GM12878 (cell line): Measurements from ENCODE around the gene MAPRE2. TPM values are rescaled to one million over a fixed set of nuclear protein-coding genes. Genes with fewer than 3 reads are reported as not detected.

Source experiments
- ATAC-seq: fragments of 200-7000 bp; cut with Tn5 transposase; 3 replicates; pipeline ENCODE4 v1.9.1; 2020; ENCODE audit warnings: mild to moderate bottlenecking, moderate library complexity
- BruUV-seq: library from RNA; stranded (reverse); fragments of 400-500 nt; replicated peaks from 2 replicates; lab custom pipeline; 2021; lab: Mats Ljungman, UMichigan
- CTCF ChIA-PET: fragments of 300-600 bp; sonication (Branson Sonifier 250); formaldehyde crosslinking; extraction: SDS; loops from one replicate; lab custom pipeline; 2021; ENCODE audit warnings: inconsistent platforms; lab: Yijun Ruan, JAX
- POLR2A ChIA-PET: fragments of 350-600 bp; formaldehyde crosslinking; extraction: SDS; loops from one replicate; lab custom pipeline; 2021; ENCODE audit warnings: inconsistent platforms; lab: Charles Lee
- RAD21 ChIA-PET: fragments of 300-600 bp; sonication (Branson Sonifier 250); formaldehyde crosslinking; loops from one replicate; lab custom pipeline; 2023; ENCODE audit warnings: antibody characterized with exemption; ENCODE audit not compliant: unreplicated experiment; lab: Charles Lee
- SMC1A ChIA-PET: fragments of 300-600 bp; sonication (Branson Sonifier 250); formaldehyde crosslinking; loops from one replicate; lab custom pipeline; 2023; ENCODE audit not compliant: unreplicated experiment, uncharacterized antibody; lab: Charles Lee
- DNase-seq: peaks from one replicate; pipeline ENCODE4 v3.0.0-alpha.2; 2011; ENCODE audit warnings: low read depth, low spot score
- FAIRE-seq: peaks from 3 replicates; lab custom pipeline; 2011; peaks lifted over from hg19 to GRCh38; lab: Jason Lieb, UNC
- H2AFZ ChIP-seq: 2 replicates; pipeline ENCODE4 v1.6.0; 2011; ENCODE audit warnings: low read depth, low read length, control low read depth; ENCODE audit not compliant: control insufficient read depth
- H3K27ac ChIP-seq: 2 replicates; pipeline ENCODE4 v1.5.1; 2011; ENCODE audit warnings: control low read depth; ENCODE audit not compliant: control insufficient read depth, insufficient read depth
- H3K27me3 ChIP-seq, 2 experiments: replicated peaks in 1 of 2; 2 replicates each; pipeline versions ENCODE4 v1.6.0 to v1.6.1; 2011; ENCODE audit warnings: low read length in 1 of 2; ENCODE audit not compliant: control insufficient read depth in 2 of 2, insufficient read depth in 2 of 2
- H3K36me3 ChIP-seq, 2 experiments: 2 replicates each; pipeline ENCODE4 v1.5.1; 2011; ENCODE audit warnings: low read length in 1 of 2; ENCODE audit not compliant: control insufficient read depth in 2 of 2, insufficient read depth in 2 of 2
- H3K4me1 ChIP-seq: 2 replicates; pipeline ENCODE4 v1.6.1; 2011; ENCODE audit warnings: mild to moderate bottlenecking, low read length, moderate library complexity, mixed read lengths; ENCODE audit not compliant: control insufficient read depth, insufficient read depth
- H3K4me2 ChIP-seq: 2 replicates; pipeline ENCODE4 v1.6.0; 2011; ENCODE audit warnings: control low read depth; ENCODE audit not compliant: control insufficient read depth, insufficient read depth
- H3K4me3 ChIP-seq: fragments of 200-600 bp; sonication (generic); 2 replicates; pipeline ENCODE4 v1.5.1; 2016
- H3K79me2 ChIP-seq: 2 replicates; pipeline ENCODE4 v1.6.0; 2011; ENCODE audit warnings: low read length; ENCODE audit not compliant: control insufficient read depth, insufficient read depth
- H3K9ac ChIP-seq: 2 replicates; pipeline ENCODE4 v1.8.0; 2011; ENCODE audit warnings: low read length, control low read depth, mixed read lengths; ENCODE audit not compliant: control insufficient read depth, insufficient read depth
- H3K9me3 ChIP-seq: replicated peaks from 3 replicates; pipeline ENCODE4 v1.5.1; 2011; ENCODE audit warnings: mild to moderate bottlenecking, low read length; ENCODE audit not compliant: control insufficient read depth, insufficient read depth
- H4K20me1 ChIP-seq: 2 replicates; pipeline ENCODE4 v1.6.0; 2011; ENCODE audit not compliant: control insufficient read depth, insufficient read depth
- BACH1 ChIP-seq: fragments of 450-650 bp; IDR thresholded peaks from 2 replicates; pipeline ENCODE4 v1.6.1; 2017; ENCODE audit warnings: mild to moderate bottlenecking, borderline replicate concordance
- ELK1 ChIP-seq: IDR thresholded peaks from 2 replicates; pipeline ENCODE4 v1.6.1; 2012; ENCODE audit warnings: low read depth, low read length, improper control_type of control experiment
- IKZF2 ChIP-seq, 2 experiments: fragments of 450-650 bp; IDR thresholded peaks; 2 replicates each; pipeline ENCODE4 v1.6.1; 2017; ENCODE audit warnings: mild to moderate bottlenecking in 2 of 2, moderate library complexity in 2 of 2
- JUNB ChIP-seq: IDR thresholded peaks from 2 replicates; pipeline ENCODE4 v1.6.1; 2016; ENCODE audit warnings: antibody characterized with exemption, mild to moderate bottlenecking
- MTA3 ChIP-seq: IDR thresholded peaks from 2 replicates; pipeline ENCODE4 v1.6.1; 2012; ENCODE audit warnings: low read length, inconsistent platforms, borderline replicate concordance
- MYB ChIP-seq: fragments of 150-350 bp; IDR thresholded peaks from 2 replicates; pipeline ENCODE4 v1.6.1; 2014; ENCODE audit warnings: mild to moderate bottlenecking, low read depth, low read length, borderline replicate concordance
- MYC ChIP-seq: IDR thresholded peaks from 2 replicates; pipeline ENCODE4 v1.6.1; 2011; ENCODE audit warnings: mild to moderate bottlenecking, low read length, moderate library complexity, inconsistent platforms; ENCODE audit not compliant: insufficient read depth, insufficient replicate concordance, insufficient read length, severe bottlenecking
- SIN3A ChIP-seq: IDR thresholded peaks from 2 replicates; pipeline ENCODE4 v1.6.1; 2012; ENCODE audit warnings: low read depth, low read length, improper control_type of control experiment
- ZNF207 ChIP-seq: fragments of 450-650 bp; IDR thresholded peaks from 2 replicates; pipeline ENCODE4 v1.6.1; 2014; ENCODE audit warnings: antibody characterized with exemption, mild to moderate bottlenecking, borderline replicate concordance
- ZZZ3 ChIP-seq: IDR thresholded peaks from 2 replicates; pipeline ENCODE4 v1.6.1; 2011; ENCODE audit warnings: low read depth; ENCODE audit not compliant: control insufficient read depth, insufficient read length
- WGBS: methylation state at CpG from one replicate; pipeline ENCODE4 v1.1.6; 2016; ENCODE audit warnings: low lambda C conversion rate; ENCODE audit not compliant: insufficient replicate concordance, insufficient coverage; ENCODE audit errors: missing lambda C conversion rate; 5-methylcytosine and 5-hydroxymethylcytosine counted together
- in situ Hi-C: fragments of 300-500 bp; cut with MboI; formaldehyde crosslinking; loops from 9 replicates; pipeline ENCODE4 v1.14.3; 2018; ENCODE audit warnings: mixed read lengths
- intact Hi-C: fragments of 100-400 bp; cut with micrococcal nuclease; formaldehyde crosslinking; loops from one replicate; pipeline ENCODE4 v1.14.2; 2022; ENCODE audit not compliant: unreplicated experiment
- polyA plus RNA-seq, 11 experiments: library from polyadenylated mRNA; depleted of rRNA in 4 of 11; unstranded in 6 of 11; stranded (reverse) in 5 of 11; fragments of >200 nt; fragmentation: Nextera tagmentation in 4 of 11; fragmentation: Illumina TruSeq in 1 of 11; extraction: Ambion mirVana in 4 of 11; extraction: Trizol in 1 of 11; gene quantifications; 1 replicate in 1 of 11; 2 replicates in 10 of 11; pipeline versions ENCODE4 v1.2.1 to v1.2.3, GENCODE V29; 2011 to 2016; ENCODE audit warnings: inconsistent platforms in 2 of 11, missing spikeins in 2 of 11, low read depth in 1 of 11
- total RNA-seq, 4 experiments: library from RNA; depleted of rRNA in 3 of 4; stranded (reverse); fragments of >200 nt in 3 of 4; fragmentation: Illumina TruSeq in 1 of 4; extraction: Trizol in 1 of 4; gene quantifications; 2 replicates each; pipeline versions ENCODE4 v1.2.1 to v1.2.3, GENCODE V29; 2013 to 2021

MAPRE2 gene
- total and polyA plus RNA-seq, 10 of the 15 experiments (the other 5 are each of a cell fraction or from before 2014, with no cell fraction given) = 11.0 to 50.6 (median 24.0) TPM

- TF ChIP-seq ELK1 (no peak), BACH1 (no peak), IKZF2 (IDR thresholded peaks at IDR 0.05) (no peak), JUNB (no peak), ZZZ3 (no peak), ZNF207 (no peak)
Measured at GRCh38 chr18:35084494-35085449, 43.6 kb downstream of the MAPRE2 start (continued).

- no peak for TF ChIP-seq MYB
- TF ChIP-seq SIN3A = no peak
- TF ChIP-seq MYC = no peak
- no peak for TF ChIP-seq MTA3
- TF ChIP-seq, all 136 proteins: peak for 0
- Histone ChIP-seq H3K9me3 (no peaks in the 10 kb centered on the region), H2AFZ (no peak overlapping the region), H4K20me1 (no peaks in the 10 kb centered on the region; the same call in 1 of the 2 replicates), H3K9ac (no peak overlapping the region), H3K4me1 (no peaks in the 10 kb centered on the region), H3K27ac (no peak overlapping the region), H3K79me2 (no peaks in the 10 kb centered on the region), H3K36me3 (no peaks in the 10 kb centered on the region; a peak in 1 of 4 replicates), H3K27me3 (no peaks in the 10 kb centered on the region), H3K4me2 (no peak overlapping the region), H3K4me3 (no peak overlapping the region)
- CTCF ChIA-PET = interaction anchor here (0.8 to 4.6 kb wide), 6 partner anchors 8 to 58 kb away, joined by 3 to 21 read pairs (median 4); no protein-coding TSS in a partner anchor
- SMC1A ChIA-PET = interaction anchor here (0.8 to 2.3 kb wide), 9 partner anchors 8 to 60 kb away, joined by 3 to 7 read pairs (median 4); no protein-coding TSS in a partner anchor
- POLR2A ChIA-PET = no interaction called here
- RAD21 ChIA-PET = no interaction called here
- peak; percentile 13 for FAIRE-seq
- no peak for ATAC-seq
- WGBS = 83% methylated on average over 3 of the region's 3 CpGs
- no TSS peak for BruUV-seq
- intact Hi-C loops = no loop called here
- in situ Hi-C loops = no loop called here
- no peak for DNase-seq
Measured at GRCh38 chr18:35085450-35086380, 44.5 kb downstream of the MAPRE2 start.
